Muscle of arm (tissue), 14 donors: ENCODE data around the gene CCR1. TPM values are rescaled to one million over a fixed set of nuclear protein-coding genes. Genes with fewer than 3 reads are reported as not detected.
A peak's percentile ranks its signal among the peaks of the same experiment; 100 is the strongest.

Experiments used
- DNase-seq: peaks from one replicate; pipeline ENCODE4 v3.0.0-alpha.2; 2013
- long read RNA-seq, 11 donors: transcript quantifications; one replicate each; lab custom pipeline, GENCODE V29; 2026
- polyA plus RNA-seq, 12 donors: library from polyadenylated mRNA; unstranded; fragments of 120-200 nt; gene quantifications; one replicate each; pipeline ENCODE4 v1.2.1, GENCODE V29; 2013; ENCODE audit not compliant: insufficient read length in 12 of 12

Gene CCR1
- polyA plus RNA-seq, result 1 to 10 TPM in 11 of 12 donors, not detected in 1; 1.8 to 4.3 (median 3.6) TPM
- long read RNA-seq, donor 1, result 0 reads
- long read RNA-seq, donor 2, partial matches to known transcripts, result 0 of 1 reads
- long read RNA-seq, donor 2, other reads (novel, unspliced or antisense), result 0 of 1 reads
- long read RNA-seq, donor 3, result 0 reads
- long read RNA-seq, donor 4, partial matches to known transcripts, result 0 of 1 reads
- long read RNA-seq, donor 4, other reads (novel, unspliced or antisense), result 0 of 1 reads
- long read RNA-seq, donor 5, result 0 reads
- long read RNA-seq, donor 6, partial matches to known transcripts, result 0 of 1 reads
- long read RNA-seq, donor 6, other reads (novel, unspliced or antisense), result 0 of 1 reads
- long read RNA-seq, donor 7, partial matches to known transcripts, result 0 of 1 reads
- long read RNA-seq, donor 7, other reads (novel, unspliced or antisense), result 0 of 1 reads
- long read RNA-seq, donor 8, partial matches to known transcripts, result 0 of 1 reads
- long read RNA-seq, donor 8, other reads (novel, unspliced or antisense), result 0 of 1 reads
- long read RNA-seq, donor 9, partial matches to known transcripts, result 0 of 1 reads
- long read RNA-seq, donor 9, other reads (novel, unspliced or antisense), result 0 of 1 reads
- long read RNA-seq, donor 10, partial matches to known transcripts, result 0 of 1 reads
- long read RNA-seq, donor 10, other reads (novel, unspliced or antisense), result 0 of 1 reads
- long read RNA-seq, donor 11, partial matches to known transcripts, result 0 of 1 reads
- long read RNA-seq, donor 11, other reads (novel, unspliced or antisense), result 0 of 1 reads

DNA sequence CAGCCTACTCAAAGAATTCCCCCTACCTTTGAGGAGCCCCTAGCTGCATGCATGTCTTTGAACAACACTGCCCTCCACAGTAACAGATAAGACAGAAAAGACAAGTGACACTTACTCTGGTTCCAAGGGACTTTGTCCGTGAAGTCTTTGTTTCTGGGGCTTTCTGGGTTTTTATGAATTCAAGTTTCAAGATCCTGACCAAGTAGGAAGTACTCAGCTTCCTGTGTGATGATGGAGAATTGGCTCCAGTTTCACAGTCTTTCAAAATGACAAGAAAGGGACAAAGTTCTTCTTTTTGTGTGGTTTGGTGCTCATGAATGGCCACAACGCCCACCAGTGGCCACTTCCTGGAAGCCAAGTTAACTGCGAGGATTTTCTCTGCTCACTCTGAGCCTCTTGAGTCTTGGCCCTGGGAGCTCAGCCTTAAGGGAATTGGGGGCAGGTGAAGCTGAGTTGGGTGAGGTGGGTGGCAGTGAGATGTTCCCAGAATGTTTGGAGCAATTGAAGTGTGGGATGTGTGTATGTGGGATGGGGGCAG is at the start of gene CCR1:
CCR1 (minus strand) TSS at position 147 of the 538 bp plus-strand sequence. CDS start 4,000 bp downstream, outside the sequence.
- peak; percentile 25 for DNase-seq

DNA sequence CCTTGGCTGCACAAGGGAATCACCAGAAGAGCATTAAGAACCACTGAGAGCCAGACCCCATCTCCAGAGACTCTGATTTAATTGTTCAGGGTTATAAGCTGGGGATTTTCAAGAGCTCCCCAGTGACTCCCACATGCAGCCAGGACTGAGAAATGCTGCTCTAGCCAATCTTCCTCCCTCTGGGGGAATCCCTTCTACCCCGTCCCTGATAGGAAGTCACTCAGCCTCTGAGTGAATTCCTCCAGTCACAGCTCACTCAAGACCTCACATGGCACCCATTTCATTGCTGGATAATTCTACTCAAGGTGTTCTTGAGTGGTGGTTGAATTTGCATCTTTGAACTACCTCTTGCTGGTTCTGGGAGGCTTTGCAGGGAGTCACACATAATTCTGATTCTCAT is 44.9 kb upstream of the CCR1 start:
- DNase-seq, result no peak

DNA sequence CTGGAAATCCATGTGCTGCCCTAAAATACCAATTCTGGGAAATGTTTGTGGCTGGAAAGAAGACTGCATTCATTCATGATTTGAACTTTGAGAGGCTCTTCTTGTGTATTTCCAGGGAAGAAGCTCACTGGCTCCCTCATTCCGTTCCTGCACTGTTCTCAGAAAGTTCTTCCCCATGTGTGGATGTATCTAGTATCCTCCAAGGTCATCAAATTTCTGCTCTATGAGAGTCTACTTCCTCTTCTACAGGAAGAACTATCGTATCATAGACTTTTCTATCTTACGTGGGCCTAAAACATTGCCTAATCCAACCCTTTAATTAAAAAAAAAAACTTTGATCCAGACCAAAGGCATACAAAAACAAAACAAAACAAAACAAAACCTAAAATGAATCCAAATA is 37.0 kb upstream of the CCR1 start:
- no peak for DNase-seq

DNA sequence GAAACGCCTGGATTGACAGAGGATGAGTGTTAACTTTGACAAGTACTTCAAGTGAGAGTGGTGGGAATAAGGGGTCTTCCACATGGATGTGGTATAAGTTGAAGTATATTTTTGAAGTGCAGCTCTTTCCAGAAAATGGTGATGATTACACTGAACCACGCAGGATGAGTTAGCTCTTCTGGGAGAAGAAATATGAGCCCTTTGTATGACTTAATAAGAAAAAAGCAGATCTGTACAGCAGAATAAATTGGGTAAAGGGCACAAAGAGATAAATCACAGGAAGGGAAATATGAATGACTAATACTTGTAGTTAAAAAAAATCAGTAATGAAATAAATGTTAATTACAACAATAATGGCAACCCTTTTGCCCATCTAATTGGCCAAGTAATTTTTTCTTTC is 35.4 kb upstream of the CCR1 start:
- DNase-seq, result no peak

DNA sequence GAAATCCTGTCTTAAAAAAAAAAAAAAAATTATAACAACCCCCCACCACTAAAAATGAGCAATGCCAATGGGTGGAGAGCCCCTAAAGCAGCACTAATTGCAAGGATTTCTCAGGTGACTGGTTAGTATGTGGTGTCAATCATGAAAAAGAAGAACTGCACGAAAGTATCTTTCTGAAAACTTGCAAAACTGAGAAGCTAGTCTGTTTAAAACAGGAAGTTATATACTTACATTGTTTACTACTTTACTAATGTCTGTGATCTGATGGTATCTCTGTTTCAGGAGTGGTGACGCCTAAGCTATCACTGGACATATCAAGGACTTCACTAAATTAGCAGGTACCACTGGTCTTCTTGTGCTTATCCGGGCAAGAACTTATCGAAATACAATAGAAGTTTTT is 34.0 kb upstream of the CCR1 start, which contains the start of gene CCR3:
CCR3 (plus strand) TSS at position 341 of the 400 bp plus-strand sequence. CDS start 22,699 bp downstream, outside the sequence.
- no peak for DNase-seq

DNA sequence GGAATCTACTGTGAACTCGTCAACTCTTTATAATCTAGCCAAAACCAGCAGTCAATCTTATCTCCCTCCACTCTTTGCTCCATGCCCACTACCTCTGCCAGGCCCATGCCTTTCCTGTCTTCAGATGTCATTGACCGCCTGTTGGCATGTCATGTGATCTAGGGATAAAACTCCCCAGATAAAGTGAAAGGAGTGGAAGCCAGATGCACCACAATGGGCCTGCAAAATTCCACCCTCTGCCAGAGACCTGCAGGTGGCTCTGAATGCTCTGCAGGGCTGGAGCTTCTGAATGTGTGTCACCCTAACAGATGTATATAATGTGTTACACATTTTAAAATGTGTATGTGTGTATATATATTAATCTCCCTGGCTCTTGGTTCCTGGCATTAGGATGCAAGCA is 31.8 kb upstream of the CCR1 start:
- no peak for DNase-seq

DNA sequence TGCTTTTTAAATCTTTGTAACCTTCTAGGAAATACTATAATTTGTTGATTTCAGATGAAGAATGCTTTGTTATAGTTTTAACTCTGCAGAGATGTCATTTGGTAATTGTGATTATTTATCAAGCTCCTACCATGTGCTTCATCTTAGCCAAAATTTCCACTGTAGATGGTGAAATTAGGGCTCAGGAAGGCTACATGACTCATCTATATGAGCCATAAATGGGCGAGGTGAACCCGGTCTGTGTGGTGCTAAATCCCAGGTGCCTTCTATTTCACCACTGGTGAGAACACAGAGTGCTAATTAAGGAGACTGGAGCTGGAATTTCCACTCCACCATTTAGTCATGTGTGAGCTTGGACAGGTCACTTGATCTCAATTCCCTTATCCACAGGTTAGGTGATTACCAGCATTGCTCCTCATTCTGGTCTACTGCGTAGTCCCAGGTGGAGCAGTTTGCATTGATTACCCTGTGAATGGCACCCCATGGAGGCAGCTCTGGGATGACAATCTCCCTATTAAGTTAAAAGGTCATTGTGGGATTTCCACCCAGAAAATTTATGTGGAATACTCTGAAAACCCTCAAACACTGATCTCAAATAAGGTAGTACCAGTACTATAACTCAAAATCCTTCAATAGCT is 31.3 kb upstream of the CCR1 start:
- no peak for DNase-seq

DNA sequence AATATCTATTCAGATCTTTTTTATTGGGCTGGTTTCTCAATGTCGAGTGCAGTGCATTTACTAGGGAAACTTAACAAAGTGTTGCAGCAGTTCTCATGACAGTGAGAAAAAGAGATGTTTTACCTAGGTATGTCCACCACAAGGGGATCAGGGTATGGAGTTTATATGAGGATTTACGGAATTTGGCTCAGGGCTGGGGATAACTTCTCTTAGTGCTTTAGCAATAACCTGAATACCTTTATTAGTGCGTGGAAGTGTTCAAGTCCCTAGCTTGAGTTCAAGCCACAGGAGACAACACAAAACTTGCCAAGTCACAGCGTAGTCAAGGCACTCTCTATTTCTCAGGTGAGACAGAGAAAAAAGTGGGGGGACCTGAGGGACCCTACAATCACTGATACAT is 30.3 kb upstream of the CCR1 start:
- DNase-seq, result no peak

DNA sequence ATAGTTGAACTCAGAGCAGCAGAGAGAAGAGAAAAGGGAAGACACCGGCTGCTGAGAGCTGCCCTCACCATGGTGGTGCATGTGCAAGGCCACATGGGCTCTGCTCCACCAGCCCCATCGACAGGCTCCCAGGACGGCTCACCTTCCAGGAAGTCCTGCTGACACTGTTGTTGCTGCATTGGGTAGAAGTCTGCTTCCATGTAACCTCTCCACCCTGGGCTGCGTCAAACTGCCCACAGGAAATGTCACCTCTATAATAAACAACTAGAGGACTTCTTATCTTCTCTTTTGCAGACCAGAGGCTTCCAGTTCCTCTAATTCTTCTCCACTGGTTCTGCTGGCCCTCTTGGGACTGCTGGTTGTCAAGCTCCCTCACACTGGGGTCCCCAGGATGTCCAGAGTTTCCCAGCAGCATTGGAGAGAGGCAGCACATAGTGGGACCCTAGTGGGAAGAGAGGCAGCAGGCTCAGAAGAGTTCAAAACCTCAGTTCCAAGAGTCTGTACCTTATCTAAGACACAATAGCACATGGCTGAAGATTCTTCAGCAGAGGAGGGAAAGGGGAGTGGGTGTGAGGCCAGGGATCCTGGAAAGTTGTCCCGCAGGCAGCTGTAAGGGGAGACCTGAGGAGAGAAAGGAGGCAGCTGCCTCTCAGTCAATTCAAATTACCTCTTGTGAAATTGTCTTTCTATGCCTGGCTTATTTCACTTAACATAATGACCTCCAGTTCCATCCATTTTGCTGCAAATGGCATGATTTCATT is 28.4 kb upstream of the CCR1 start:
- DNase-seq, result no peak

DNA sequence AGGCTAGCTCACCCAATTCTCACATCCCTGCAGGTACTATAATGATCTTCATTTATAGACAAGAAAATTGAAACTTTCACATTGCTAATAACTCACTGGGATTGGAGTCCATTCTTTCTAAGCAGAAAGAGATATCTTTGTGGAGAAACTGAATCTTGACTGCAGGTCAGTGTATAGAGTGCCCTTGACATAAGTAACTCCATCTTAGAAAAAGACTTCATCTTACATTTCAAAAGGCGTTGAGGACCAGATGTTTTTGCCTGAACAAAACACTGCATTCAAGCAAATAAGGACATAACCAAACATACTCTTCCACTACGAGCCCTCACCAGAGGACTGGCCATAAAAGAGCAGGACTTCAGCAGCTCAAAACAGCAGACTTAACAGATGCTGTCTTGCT is 27.3 kb upstream of the CCR1 start:
- DNase-seq, result no peak

DNA sequence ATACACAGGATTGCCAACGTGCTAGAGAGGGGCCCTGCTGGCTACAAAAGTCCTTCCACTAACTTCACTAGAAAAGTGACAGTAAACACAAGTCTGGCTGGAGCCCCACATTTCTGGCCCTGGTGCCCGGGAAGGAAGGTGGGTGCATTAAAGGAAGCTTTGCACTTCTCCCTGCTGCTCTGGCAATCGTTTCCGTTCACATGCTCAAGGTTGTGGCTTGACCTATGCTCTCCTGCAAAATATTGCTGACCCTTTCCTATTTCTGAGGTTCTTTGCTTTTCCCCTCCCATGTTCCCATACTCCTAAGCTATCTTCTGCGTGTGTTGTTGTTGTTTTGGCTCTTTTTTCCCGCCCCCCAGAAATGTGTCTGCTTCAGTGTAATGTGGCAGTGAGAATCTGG is 25.1 kb upstream of the CCR1 start:
- no peak for DNase-seq

DNA sequence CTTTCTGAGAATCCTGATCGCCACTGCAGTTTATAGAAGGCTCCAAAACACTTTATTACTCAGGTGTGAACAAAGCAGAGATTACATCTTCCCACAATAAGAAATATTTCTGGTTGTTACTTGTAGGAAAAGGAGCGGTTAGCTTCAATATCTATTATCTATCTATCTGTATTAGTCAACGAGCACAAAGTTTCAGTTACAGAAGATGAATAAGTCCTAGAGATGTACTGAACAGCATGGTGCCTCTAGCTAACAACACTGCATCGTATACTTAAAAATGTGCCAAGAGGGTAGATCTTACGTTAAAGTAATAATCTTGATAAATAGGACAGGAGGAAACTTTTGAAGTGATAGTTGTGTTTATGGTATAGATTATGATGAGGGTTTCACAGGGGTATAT is 23.2 kb upstream of the CCR1 start:
- DNase-seq, result no peak

DNA sequence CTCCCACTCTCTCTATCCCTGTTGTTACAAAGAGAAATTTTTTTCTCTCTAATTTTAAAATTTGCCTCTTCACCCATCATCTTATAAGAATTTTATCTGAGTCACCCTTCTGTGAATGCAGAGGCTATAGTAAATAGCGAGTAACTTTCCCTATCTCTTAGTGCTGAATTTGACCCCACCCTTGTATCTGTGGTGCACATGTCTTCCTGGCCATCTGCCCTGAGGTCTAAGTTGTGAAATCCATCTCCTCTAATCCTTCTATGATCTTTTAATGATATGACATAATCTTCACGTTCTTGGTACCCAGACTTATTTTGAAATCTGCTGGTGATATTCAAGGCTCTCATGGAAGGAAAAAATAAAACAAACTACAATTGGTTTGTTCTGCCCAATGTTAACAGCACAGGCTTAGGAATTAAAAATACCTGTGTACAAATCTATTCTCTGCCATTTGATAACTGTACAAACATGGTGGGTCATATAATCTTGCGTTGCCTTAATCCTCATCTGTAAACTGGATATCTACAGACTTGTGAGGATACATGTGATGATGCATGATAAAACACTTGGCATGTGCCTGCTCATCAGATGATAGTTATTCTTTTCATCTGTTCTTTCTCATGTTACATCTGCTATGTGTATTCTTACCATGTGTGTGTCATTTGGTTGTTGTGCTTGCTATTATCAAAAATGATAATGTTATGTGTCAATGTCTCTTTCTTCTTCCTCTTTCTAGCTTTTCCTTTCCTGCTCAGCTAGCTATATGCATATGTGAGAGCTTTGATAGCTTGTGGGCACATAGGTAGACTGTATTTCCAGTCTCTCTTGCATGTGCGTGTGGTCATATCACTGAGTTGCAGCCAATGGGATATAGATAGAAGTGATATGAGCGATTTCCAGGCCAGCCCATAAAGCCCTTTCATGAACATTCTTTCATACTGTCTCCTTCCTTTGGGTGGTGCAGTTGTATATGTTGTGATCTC is 20.4 kb upstream of the CCR1 start:
- DNase-seq, result no peak

DNA sequence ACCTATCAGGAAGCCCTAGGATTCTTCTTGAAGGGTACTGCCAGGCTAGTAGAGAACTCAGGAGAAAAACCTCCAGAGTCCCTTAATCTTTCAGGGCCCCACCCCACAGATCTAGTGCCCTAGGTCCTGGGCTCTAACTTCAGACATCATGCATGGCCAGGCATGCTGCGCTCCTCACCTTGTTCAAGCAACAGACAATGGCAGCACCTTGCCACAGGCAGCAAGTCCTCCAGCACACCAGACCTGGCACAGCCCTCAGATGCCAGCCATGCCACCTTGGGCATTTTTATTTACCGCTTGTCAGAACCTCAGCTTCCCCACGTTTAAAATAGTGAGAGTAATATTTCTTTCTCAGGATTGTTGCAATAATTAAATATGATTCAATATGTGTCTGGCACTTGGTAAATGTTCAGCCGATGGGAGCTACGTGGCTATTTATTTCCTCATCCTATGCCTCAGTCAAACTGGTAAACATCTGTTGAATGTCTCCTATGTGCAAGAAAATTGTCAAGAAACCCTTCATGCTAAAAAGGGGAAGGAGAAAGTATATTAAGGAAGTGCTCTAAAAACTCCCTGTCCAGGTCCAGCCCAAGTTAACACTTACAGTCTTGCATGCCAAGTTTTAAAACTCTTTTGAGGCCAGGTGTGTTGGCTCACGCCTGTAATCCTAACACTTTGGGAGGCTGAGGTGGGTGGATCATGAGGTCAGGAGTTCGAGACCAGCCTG is 14.5 kb upstream of the CCR1 start:
- DNase-seq, result no peak

DNA sequence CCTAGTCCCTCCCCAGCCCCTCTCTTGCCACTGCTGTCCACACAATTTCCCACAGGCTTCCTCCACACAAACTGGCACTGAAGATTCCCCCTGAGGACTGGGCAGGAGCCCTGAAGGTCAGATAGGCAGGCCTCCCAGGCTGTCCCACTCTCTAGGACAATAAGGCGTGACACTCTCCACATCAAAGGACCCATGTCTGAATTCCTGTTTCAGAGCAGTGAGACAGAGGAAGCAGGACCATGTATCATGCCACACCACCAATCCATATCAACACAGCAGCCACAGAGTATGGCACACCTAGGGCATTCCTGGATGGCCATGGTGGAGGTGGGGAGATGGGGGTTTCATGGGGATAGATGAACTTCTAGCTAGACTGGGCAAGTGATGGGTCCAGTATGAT is 13.8 kb upstream of the CCR1 start:
- DNase-seq, result no peak

DNA sequence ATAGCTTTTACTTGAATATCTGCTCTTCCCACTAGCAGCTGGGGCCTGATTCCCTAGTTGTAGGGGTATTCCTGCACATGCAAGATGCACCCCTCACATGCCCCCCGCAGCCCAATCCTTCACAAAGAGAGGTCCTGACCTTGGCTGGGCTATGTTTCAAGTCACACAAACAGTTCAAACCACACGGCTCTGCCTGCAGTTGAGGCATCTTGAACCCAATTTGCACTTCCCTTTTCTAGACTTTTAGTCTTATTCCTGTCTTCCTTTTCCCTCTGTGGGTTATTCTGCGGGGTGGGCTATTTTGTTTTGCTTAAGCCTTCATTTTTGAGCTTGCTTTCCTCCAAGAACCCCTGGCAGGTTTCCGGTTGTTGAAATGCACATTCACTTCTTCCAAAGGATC is 13.3 kb upstream of the CCR1 start:
- DNase-seq, result no peak

DNA sequence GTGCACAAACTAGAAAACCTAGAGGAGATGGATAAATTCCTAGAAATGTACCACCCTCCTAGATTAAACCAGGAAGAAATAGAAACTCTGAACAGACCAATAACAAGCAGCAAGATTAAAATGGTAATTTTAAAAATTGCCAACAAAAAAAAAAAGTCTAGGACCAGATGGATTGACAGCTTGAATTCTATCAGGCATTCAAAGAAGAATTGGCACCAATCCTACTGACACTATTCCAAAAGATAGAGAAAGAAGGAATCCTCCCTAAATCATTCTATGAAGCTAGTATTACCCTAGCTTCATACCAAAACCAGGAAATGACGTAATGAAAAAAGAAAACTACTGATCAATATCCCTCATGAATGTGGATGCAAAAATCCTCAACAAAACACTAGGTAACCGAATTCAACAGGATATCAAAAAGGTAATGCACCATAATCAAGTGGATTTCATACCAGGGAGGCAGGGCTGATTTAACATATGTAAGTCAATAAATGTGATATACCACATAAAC is 10.1 kb upstream of the CCR1 start:
- no peak for DNase-seq

DNA sequence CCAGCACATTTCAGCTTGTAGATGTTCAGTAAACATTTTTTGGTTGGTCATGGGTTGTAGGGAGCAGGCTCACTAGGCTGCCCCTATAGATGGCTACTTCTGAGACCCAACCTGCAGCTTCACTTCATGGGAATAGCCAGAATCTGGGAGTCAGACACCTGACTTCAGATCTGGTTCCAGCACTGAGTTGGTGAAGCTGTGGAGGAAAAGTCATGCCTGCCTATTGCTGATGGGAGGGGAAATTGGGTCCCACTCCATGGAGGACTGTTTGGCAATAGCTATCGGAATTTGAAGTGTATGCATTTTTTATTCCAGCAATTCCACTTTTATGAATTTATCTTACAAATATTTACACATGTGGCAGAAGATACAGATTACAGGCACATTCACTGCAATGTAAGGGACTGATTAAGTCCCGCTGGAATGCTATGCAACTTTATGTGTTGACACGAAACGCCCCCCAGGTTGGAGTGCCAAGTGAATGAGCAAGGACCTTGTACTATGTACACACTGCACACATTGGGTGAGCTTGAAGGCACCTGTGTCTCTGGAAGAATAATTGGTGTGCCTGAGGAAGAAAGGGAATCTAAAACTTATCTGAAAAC is 7.8 kb upstream of the CCR1 start:
- no peak for DNase-seq
